Measurements from ENCODE around the gene PIAS1. TPM values are rescaled to one million over a fixed set of nuclear protein-coding genes. Genes with fewer than 3 reads are reported as not detected.

The PIAS1 gene
- total RNA-seq, 1 donor = 39.0 TPM

GRCh38 chr15:68027388-68027787, 26.7 kb upstream of the PIAS1 start:
- DNase-seq (ENCODE audit: low read depth) = no peak
- H3K4me3 ChIP-seq (ENCODE audit: low read depth, low read length) = no peak overlapping the region
- no peak for TF ChIP-seq CTCF (IDR thresholded peaks at IDR 0.05; ENCODE audit: insufficient read depth, low read length)

GRCh38 chr15:68028137-68028887, 25.8 kb upstream of the PIAS1 start:
- no peak for TF ChIP-seq CTCF (IDR thresholded peaks at IDR 0.05; ENCODE audit: insufficient read depth, low read length)
- DNase-seq (ENCODE audit: low read depth) = no peak

GRCh38 chr15:68028888-68029207, 25.3 kb upstream of the PIAS1 start:
- no peak overlapping the region for H3K4me3 ChIP-seq (ENCODE audit: low read depth, low read length)
- TF ChIP-seq CTCF (IDR thresholded peaks at IDR 0.05; ENCODE audit: insufficient read depth, low read length) = no peak
- DNase-seq (ENCODE audit: low read depth) = no peak

More at GRCh38 chr15:68028137-68028887, 25.8 kb upstream of the PIAS1 start:
- no peak overlapping the region for H3K4me3 ChIP-seq (ENCODE audit: low read depth, low read length)

GRCh38 chr15:68029959-68030358, 24.2 kb upstream of the PIAS1 start:
- no peak for TF ChIP-seq CTCF (IDR thresholded peaks at IDR 0.05; ENCODE audit: insufficient read depth, low read length)
- no peak for DNase-seq (ENCODE audit: low read depth)
- H3K4me3 ChIP-seq (ENCODE audit: low read depth, low read length) = no peak overlapping the region

GRCh38 chr15:68031404-68031803, 22.7 kb upstream of the PIAS1 start:
- DNase-seq (ENCODE audit: low read depth) = no peak
- no peak overlapping the region for H3K4me3 ChIP-seq (ENCODE audit: low read depth, low read length)
- no peak for TF ChIP-seq CTCF (IDR thresholded peaks at IDR 0.05; ENCODE audit: insufficient read depth, low read length)

GRCh38 chr15:68032672-68033071, 21.4 kb upstream of the PIAS1 start:
- no peak overlapping the region for H3K4me3 ChIP-seq (ENCODE audit: low read depth, low read length)
- TF ChIP-seq CTCF (IDR thresholded peaks at IDR 0.05; ENCODE audit: insufficient read depth, low read length) = no peak
- DNase-seq (ENCODE audit: low read depth) = no peak

GRCh38 chr15:68034081-68034480, 20.0 kb upstream of the PIAS1 start:
- no peak for TF ChIP-seq CTCF (IDR thresholded peaks at IDR 0.05; ENCODE audit: insufficient read depth, low read length)

More at GRCh38 chr15:68034081-68034480, 20.0 kb upstream of the PIAS1 start:
- H3K4me3 ChIP-seq (ENCODE audit: low read depth, low read length) = no peak overlapping the region
- no peak for DNase-seq (ENCODE audit: low read depth)

Measured in fibroblast of the aortic adventitia (primary cell).